SW480 (cell line): ENCODE data around the gene CDH11.

Source experiments
- DNase-seq: peaks from one replicate; pipeline ENCODE4 v3.0.0-alpha.2; 2016; ENCODE audit warnings: low spot score

CDH11 gene

GRCh38 chr16:64977206-64977920 lies 144.5 kb downstream of the CDH11 start:
- DNase-seq, result no peak

GRCh38 chr16:64975821-64976220 lies 146.0 kb downstream of the CDH11 start:
- no peak for DNase-seq

DNA sequence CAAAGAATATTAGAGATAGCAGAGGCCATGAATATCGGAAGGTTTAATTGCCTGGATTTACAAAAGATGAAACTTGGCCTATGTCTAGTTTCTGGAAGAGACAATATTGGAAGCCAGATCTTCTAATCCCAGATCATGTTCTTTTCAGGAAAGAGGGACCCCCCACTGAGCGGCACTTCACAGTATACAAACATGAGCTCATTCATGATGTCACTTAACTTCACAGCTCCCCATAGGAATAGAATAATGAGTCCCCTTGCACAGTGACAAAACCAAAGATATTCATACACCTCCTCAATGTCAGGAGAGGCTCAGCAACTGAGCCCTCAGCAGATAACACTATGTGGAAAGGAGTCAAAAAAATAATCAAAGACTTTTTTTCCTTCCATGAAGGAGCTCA lies 147.5 kb downstream of the CDH11 start:
- no peak for DNase-seq

GRCh38 chr16:64973171-64973570 lies 148.7 kb downstream of the CDH11 start:
- no peak for DNase-seq

- DNase-seq, result no peak
Observed at GRCh38 chr16:64971171-64971570, 150.7 kb downstream of the CDH11 start.

DNA sequence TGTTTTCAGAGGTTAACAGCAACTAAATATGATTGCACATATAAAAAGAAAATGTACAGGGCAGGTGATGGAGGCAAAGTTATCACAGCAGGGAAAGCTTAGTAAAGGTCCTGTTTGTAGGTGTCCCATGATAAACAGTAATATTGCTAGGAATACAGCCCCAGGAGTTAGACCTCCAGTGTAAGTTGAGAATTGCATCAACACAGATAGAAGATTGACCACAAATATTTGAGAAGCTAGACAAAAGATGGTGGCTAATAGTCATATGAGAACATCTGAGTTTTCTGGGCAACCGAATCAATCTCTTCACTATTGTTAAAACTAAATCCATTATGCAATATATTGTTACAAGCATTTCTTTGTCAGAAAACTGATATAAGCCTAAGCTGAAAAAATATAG lies 152.6 kb downstream of the CDH11 start:
- DNase-seq, result no peak

- DNase-seq, result no peak
Observed at GRCh38 chr16:64968539-64968938, 153.3 kb downstream of the CDH11 start.

DNA sequence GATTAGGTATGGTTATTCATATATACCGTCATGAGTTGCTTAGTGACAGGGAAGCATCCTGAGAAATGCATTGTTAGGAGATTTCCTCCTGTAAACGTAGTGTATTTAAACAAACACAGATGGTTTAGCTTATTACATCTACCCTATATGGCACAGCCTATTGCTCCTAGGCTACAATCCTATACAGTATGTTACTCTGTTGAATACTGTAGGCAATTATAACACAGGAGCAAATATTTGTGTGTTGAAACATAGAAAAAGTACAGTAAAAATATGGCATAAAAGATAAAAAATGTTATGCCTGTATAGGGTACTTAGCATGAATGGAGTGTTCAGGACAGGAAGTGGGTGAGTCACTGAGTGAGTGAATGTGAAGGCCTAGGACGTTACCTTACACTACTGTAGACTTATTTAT lies 157.7 kb downstream of the CDH11 start:
- no peak for DNase-seq

- no peak for DNase-seq
Observed at GRCh38 chr16:64962786-64963185, 159.1 kb downstream of the CDH11 start.

GRCh38 chr16:64957246-64957645 lies 164.6 kb downstream of the CDH11 start:
- DNase-seq, result no peak

DNA sequence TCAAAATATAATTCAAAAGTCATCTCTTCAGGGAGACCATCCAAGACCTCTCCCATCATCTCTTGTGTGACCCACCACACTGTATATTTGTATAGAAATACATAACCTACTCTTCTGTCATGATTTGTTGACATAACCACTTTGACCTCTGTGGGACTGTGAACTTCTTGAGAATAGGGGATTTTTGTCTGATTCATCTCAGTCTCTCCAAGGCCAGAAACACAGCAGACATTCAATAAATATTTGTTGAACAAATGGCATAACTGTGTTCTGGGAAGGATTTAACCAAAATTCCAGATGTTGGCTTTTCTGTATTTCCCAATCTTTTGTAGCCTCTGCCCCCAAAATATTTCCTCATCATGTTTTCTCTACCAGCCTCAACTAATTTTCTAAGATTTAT lies 169.7 kb downstream of the CDH11 start:
- DNase-seq, result no peak

DNA sequence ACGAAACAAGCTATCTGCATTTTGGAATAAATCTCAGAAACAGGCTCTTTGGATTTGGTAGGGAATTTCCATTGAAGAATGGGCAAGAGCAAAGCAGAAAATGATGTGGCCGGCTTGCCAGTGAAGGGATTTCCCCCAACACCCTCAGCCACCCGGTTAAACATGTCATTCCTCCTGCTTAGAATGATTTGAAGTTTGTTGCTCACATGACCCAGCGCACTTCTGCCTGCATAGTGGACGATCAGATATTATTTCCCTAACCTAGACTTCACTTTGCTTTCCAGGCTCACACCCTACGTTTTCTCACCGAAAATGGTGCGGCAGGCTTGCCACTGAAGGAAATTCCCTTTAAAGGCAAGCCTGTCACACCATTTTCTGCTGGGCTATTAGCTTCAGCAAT lies 170.7 kb downstream of the CDH11 start:
- DNase-seq, result no peak

DNA sequence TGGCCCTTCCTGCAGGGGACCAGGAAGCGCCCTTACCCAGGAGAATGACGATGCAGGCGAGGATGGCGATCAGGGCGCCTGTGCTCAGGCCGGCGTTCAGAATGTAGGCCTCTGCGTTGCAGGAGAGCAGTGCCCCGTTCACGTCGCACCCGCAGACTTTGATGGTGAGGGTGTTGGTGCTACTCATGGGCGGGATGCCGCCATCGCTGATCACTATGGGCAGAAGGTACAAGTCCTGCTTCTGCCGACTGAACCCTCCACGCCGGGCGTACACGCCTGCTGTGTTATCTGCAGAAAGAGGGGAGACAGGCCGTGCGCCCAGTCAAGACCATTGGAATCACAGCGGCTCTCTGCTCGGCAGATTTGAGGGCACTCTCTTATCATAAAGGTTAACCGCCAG lies 171.1 kb downstream of the CDH11 start:
- DNase-seq, result no peak

GRCh38 chr16:64950262-64950661 lies 171.6 kb downstream of the CDH11 start:
- DNase-seq, result no peak

DNA sequence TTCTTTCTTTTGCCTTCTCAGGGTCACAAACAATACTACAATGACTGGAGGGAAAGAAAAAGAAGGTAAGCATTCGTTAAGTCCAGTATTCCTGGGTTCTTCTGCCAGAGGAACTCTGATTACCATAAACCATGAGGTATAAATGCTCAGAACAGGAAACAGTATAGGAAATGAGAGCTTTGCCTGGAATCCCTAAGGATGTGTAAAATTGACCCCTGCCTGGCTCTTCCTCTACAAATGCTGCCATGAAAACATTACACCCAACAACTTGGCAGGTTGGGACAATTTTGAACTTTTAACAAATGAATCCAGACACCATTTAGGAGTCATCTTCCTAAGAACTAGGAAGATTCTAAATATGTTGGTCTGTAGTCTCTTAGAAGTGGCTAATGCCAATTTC lies 173.8 kb downstream of the CDH11 start:
- DNase-seq, result no peak

DNA sequence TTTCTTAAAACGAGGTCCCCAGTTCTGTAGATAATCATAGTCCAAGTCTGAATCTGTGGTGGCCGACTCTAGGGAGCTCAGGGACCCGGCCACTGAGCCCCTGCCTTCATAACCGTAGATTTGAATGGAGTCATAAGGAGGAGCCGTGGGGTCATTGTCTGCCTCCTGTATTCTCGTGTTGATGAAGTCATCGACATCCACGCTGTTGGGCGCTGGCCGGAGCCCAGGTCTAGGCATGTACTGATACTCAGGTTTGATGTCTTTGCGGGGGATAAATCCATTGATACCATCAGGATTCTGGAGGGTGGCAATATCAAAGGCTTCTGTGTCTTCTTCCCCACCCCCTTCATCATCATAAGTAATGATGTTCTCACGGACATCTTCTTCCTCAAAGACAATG lies 174.2 kb downstream of the CDH11 start:
- no peak for DNase-seq

DNA sequence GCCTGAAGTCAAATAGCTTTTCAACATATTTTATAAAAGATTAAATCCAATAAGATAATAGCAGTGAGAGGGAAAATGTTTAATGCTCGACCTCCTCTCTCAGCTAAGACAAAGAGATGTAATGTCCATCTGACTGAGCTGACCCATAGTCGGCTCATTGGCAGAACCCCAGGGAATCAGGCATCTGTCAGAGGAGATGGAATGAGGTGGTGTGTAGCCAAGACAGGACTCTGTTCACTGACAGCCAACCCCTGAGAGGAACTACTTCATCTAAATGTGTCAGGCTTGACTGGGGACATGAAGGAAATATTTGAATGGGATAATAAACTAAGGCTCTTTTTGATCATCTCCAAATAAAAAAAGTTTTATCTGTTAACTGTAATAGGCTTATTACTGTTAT lies 188.0 kb downstream of the CDH11 start:
- DNase-seq, result no peak

DNA sequence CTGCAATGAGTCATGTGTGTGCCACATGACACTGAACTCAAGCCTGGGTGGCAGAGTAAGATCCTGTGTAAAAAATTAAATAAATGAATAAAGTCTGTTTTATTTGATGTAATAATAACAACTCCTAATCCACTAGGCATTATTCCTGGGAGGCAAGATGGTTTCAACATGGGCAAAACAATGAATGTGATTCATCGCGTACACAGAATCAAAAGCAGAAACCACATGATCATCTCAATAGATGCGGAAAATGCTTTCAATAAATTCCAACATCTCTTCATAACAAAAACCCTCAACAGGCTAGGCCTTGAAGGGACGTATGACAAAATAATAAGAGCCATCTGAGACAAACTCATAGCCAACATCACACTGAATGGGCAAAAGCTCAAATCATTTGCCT lies 195.4 kb downstream of the CDH11 start:
- no peak for DNase-seq

DNA sequence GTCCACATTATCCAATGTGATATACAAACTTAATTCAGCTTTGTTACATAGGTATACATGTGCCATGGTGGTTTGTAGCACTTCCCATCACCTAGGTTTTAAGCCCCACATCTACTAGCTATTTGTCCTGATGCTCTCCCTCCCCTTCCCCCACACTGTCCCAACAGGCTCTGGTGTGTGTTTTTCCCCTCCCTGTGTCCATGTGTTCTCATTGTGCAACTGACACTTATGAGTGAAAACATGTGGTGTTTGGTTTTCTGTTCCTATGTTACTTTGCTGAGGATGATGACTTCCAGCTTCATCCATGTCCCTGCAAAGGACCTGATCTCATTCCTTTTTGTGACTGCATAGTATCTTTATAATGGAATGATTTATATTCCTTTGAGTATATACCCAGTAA lies 196.7 kb downstream of the CDH11 start:
- DNase-seq, result no peak

DNA sequence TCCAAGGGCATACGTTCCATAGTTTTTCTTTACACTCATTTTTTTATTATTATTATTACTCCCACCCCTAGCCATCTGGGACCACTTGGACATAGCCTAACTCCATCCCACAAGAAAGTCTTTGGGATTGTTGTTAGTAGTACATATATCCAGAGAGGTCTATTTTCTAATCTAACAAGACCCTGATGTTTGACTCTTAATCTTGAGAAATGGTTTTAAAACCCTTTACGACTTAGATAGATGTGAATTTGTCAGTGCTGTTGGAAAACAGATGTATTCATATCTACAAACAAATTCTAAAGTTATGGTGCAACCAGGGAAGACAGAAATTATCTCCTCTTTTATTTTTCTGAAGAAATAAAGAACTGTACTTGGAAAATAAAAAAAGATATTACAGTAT lies 197.8 kb downstream of the CDH11 start:
- DNase-seq, result no peak

GRCh38 chr16:64919929-64920607 lies 201.8 kb downstream of the CDH11 start:
- DNase-seq, result no peak

- DNase-seq, result no peak
Observed at GRCh38 chr16:64919141-64919540, 202.7 kb downstream of the CDH11 start.

GRCh38 chr16:64916051-64916450 lies 205.8 kb downstream of the CDH11 start:
- no peak for DNase-seq

- DNase-seq, result no peak
Observed at GRCh38 chr16:64910356-64910755, 211.5 kb downstream of the CDH11 start.
